ENCODE results near the gene PARP11.

Gene PARP11

GRCh38 chr12:3775385-3776035 lies 97.7 kb downstream of the PARP11 start:
- no peak for DNase-seq (ENCODE audit: extremely low read depth in 1 of 2, low read depth in 1 of 2)

GRCh38 chr12:3772380-3772779 lies 100.8 kb downstream of the PARP11 start:
- no peak for DNase-seq (ENCODE audit: extremely low read depth in 1 of 2, low read depth in 1 of 2)

- DNase-seq (ENCODE audit: extremely low read depth in 1 of 2, low read depth in 1 of 2): no peak
Measured at GRCh38 chr12:3771853-3772252, 101.3 kb downstream of the PARP11 start.

GRCh38 chr12:3770891-3771290 lies 102.3 kb downstream of the PARP11 start:
- no peak for DNase-seq (ENCODE audit: extremely low read depth in 1 of 2, low read depth in 1 of 2)

- DNase-seq (ENCODE audit: extremely low read depth in 1 of 2, low read depth in 1 of 2): no peak
Measured at GRCh38 chr12:3768911-3769447, 104.2 kb downstream of the PARP11 start.

- DNase-seq (ENCODE audit: extremely low read depth in 1 of 2, low read depth in 1 of 2): no peak
Measured at GRCh38 chr12:3761116-3761735, 112.0 kb downstream of the PARP11 start.

- no peak for DNase-seq (ENCODE audit: extremely low read depth in 1 of 2, low read depth in 1 of 2)
Measured at GRCh38 chr12:3759878-3760277, 113.3 kb downstream of the PARP11 start.
